GM23338 (cell line): ENCODE measurements around the gene CLCNKA. TPM values are rescaled to one million over a fixed set of nuclear protein-coding genes. Genes with fewer than 3 reads are reported as not detected.

Experiments used
- ATAC-seq: fragments of 200-7000 bp; cut with Tn5 transposase; 3 replicates; pipeline ENCODE4 v1.9.1; 2020
- DNase-seq: peaks from one replicate; pipeline ENCODE4 v3.0.0-alpha.2; 2015; ENCODE audit warnings: low spot score
- H2AFZ ChIP-seq: fragments of 200-600 bp; sonication (generic); 2 replicates; pipeline ENCODE4 v1.8.0; 2016; ENCODE audit warnings: antibody characterized with exemption, mild to moderate bottlenecking, moderate library complexity
- H3F3A ChIP-seq: fragments of 200-600 bp; sonication (generic); replicated peaks from 2 replicates; pipeline ENCODE4 v1.8.0; 2017; ENCODE audit warnings: antibody characterized with exemption, mixed run types, low read depth
- H3K27ac ChIP-seq: fragments of 200-600 bp; sonication (generic); 2 replicates; pipeline ENCODE4 v1.6.1; 2016; ENCODE audit warnings: low read depth
- H3K27me3 ChIP-seq: fragments of 200-600 bp; sonication (generic); 2 replicates; pipeline ENCODE4 v1.8.0; 2016; ENCODE audit warnings: mild to moderate bottlenecking, mixed run types, moderate library complexity; ENCODE audit not compliant: insufficient read depth
- H3K36me3 ChIP-seq: fragments of 200-600 bp; sonication (generic); 2 replicates; pipeline ENCODE4 v1.8.0; 2016; ENCODE audit warnings: mild to moderate bottlenecking; ENCODE audit not compliant: insufficient read depth
- H3K4me1 ChIP-seq: fragments of 200-600 bp; sonication (generic); 2 replicates; pipeline ENCODE4 v1.8.0; 2016; ENCODE audit warnings: mild to moderate bottlenecking, moderate library complexity; ENCODE audit not compliant: insufficient read depth
- H3K4me2 ChIP-seq: fragments of 200-600 bp; sonication (generic); 2 replicates; pipeline ENCODE4 v1.7.1; 2017; ENCODE audit warnings: mixed run types
- H3K4me3 ChIP-seq: fragments of 200-600 bp; sonication (generic); 2 replicates; pipeline ENCODE4 v1.6.1; 2016; ENCODE audit warnings: mixed run types
- H3K79me2 ChIP-seq: fragments of 200-600 bp; sonication (generic); replicated peaks from 2 replicates; pipeline ENCODE4 v1.8.0; 2017; ENCODE audit warnings: mild to moderate bottlenecking; ENCODE audit not compliant: insufficient read depth
- H3K9me2 ChIP-seq: fragments of 200-600 bp; sonication (generic); 2 replicates; pipeline ENCODE4 v1.8.0; 2017; ENCODE audit not compliant: insufficient read depth
- H4K20me1 ChIP-seq: fragments of 200-600 bp; sonication (generic); replicated peaks from 2 replicates; pipeline ENCODE4 v1.8.0; 2017; ENCODE audit warnings: mild to moderate bottlenecking; ENCODE audit not compliant: insufficient read depth
- H3K27ac Mint-ChIP-seq: 2 replicates; pipeline ENCODE4 v1.8.0; 2020; ENCODE audit warnings: inconsistent platforms, mild to moderate bottlenecking, moderate library complexity, mixed read lengths
- H3K27me3 Mint-ChIP-seq: 3 replicates; pipeline ENCODE4 v1.8.0; 2022; ENCODE audit warnings: low read depth, mild to moderate bottlenecking, moderate library complexity, mixed read lengths, inconsistent platforms; ENCODE audit not compliant: insufficient read depth, poor library complexity
- H3K36me3 Mint-ChIP-seq: 3 replicates; pipeline ENCODE4 v1.8.0; 2021; ENCODE audit warnings: low read depth, mild to moderate bottlenecking, inconsistent platforms, moderate library complexity, mixed read lengths
- H3K4me1 Mint-ChIP-seq: 3 replicates; pipeline ENCODE4 v1.8.0; 2020; ENCODE audit warnings: mild to moderate bottlenecking, inconsistent platforms, mixed read lengths
- H3K4me3 Mint-ChIP-seq: 3 replicates; pipeline ENCODE4 v1.8.0; 2021; ENCODE audit warnings: moderate library complexity, mild to moderate bottlenecking, inconsistent platforms, mixed read lengths
- H3K9me3 Mint-ChIP-seq: 3 replicates; pipeline ENCODE4 v1.8.0; 2020; ENCODE audit warnings: moderate library complexity, mild to moderate bottlenecking, inconsistent platforms, mixed read lengths
- NANOG ChIP-seq: IDR thresholded peaks from 2 replicates; pipeline ENCODE4 v1.6.1; 2016; ENCODE audit warnings: antibody characterized with exemption, borderline replicate concordance
- POLR2AphosphoS5 ChIP-seq: IDR thresholded peaks from 2 replicates; pipeline ENCODE4 v1.6.1; 2016; ENCODE audit warnings: antibody characterized with exemption, low read depth
- REST ChIP-seq: IDR thresholded peaks from one replicate; pipeline ENCODE4 v1.6.1; 2018; ENCODE audit warnings: antibody characterized with exemption; ENCODE audit not compliant: unreplicated experiment
- ZNF462 ChIP-seq: fragments of 250-450 bp; sonication (Bioruptor Pico); IDR thresholded peaks from 2 replicates; pipeline ENCODE4 v1.5.0; 2020; ENCODE audit warnings: mild to moderate bottlenecking, moderate library complexity
- polyA plus RNA-seq: library from polyadenylated mRNA; unstranded; fragments of >200 nt; fragmentation: Nextera tagmentation; extraction: Ambion mirVana; gene quantifications from 2 replicates; pipeline ENCODE4 v1.2.1, GENCODE V29; 2016
- total RNA-seq: library from RNA; depleted of rRNA; stranded (reverse); fragments of >200 nt; shearing (Covaris generic); gene quantifications from 2 replicates; pipeline ENCODE4 v1.2.3, GENCODE V29; 2014

The CLCNKA gene
- total and polyA plus RNA-seq, 2 experiments from 2014 or later, result 0.59 to 0.76 TPM

GRCh38 chr1:16066245-16066644 lies 44.4 kb downstream of the CLCNKA start (continued):
- TF ChIP-seq REST, result no peak
- TF ChIP-seq NANOG, result no peak
- no peak for TF ChIP-seq ZNF462 (CRISPR knock-in tag)
- no peak for TF ChIP-seq POLR2AphosphoS5

GRCh38 chr1:16067127-16067768 lies 45.4 kb downstream of the CLCNKA start:
- Mint-ChIP-seq H3K9me3 (no peaks in the 10 kb centered on the region), H3K4me3 (no peak overlapping the region), H3K27me3 (peaks cover 16% of the 10 kb centered on the region), H3K27ac (no peak overlapping the region), H3K36me3 (no peaks in the 10 kb centered on the region), H3K4me1 (peaks cover 33% of the 10 kb centered on the region)
- Histone ChIP-seq H2AFZ (no peak overlapping the region), H3F3A (no peaks in the 10 kb centered on the region), H3K4me1 (peaks cover under 1% of the 10 kb centered on the region; the same call in 1 of the 2 replicates), H3K79me2 (no peaks in the 10 kb centered on the region), H3K27me3 (peaks cover 8% of the 10 kb centered on the region), H3K4me2 (no peak overlapping the region), H3K27ac (no peak overlapping the region), H4K20me1 (no peaks in the 10 kb centered on the region), H3K9me2 (no peaks in the 10 kb centered on the region), H3K4me3 (no peak overlapping the region), H3K36me3 (no peaks in the 10 kb centered on the region)
- ATAC-seq (peak; percentile 9; the same call in 1 of the 3 replicates), DNase-seq (peak; percentile 71)
- TF ChIP-seq ZNF462 (CRISPR knock-in tag), result no peak
